GM18498 (cell line): ENCODE measurements around the gene ZMIZ1.

ENCODE experiments used
- ATAC-seq: cut with Tn5 transposase; IDR thresholded peaks from one replicate; pipeline ENCODE4 v1.9.1; 2021; ENCODE audit warnings: mild to moderate bottlenecking, moderate library complexity; ENCODE audit not compliant: unreplicated experiment

The ZMIZ1 gene

GRCh38 chr10:79224263-79224949 is 155.6 kb downstream of the ZMIZ1 start:
- ATAC-seq: no peak

- no peak for ATAC-seq
Observed at GRCh38 chr10:79224992-79225391, 156.2 kb downstream of the ZMIZ1 start.

GRCh38 chr10:79226391-79227245 is 157.9 kb downstream of the ZMIZ1 start:
- no peak for ATAC-seq

- ATAC-seq: no peak
Observed at GRCh38 chr10:79229071-79229541, 160.3 kb downstream of the ZMIZ1 start.

- ATAC-seq: no peak
Observed at GRCh38 chr10:79229830-79230327, 161.1 kb downstream of the ZMIZ1 start.

GRCh38 chr10:79230328-79230830 is 161.6 kb downstream of the ZMIZ1 start:
- no peak for ATAC-seq

GRCh38 chr10:79230850-79231249 is 162.1 kb downstream of the ZMIZ1 start:
- no peak for ATAC-seq

GRCh38 chr10:79231908-79232307 is 163.1 kb downstream of the ZMIZ1 start:
- no peak for ATAC-seq

GRCh38 chr10:79232864-79233263 is 164.1 kb downstream of the ZMIZ1 start:
- no peak for ATAC-seq

- ATAC-seq: no peak
Observed at GRCh38 chr10:79234391-79235315, 165.9 kb downstream of the ZMIZ1 start.

- no peak for ATAC-seq
Observed at GRCh38 chr10:79235765-79236432, 167.1 kb downstream of the ZMIZ1 start.

- no peak for ATAC-seq
Observed at GRCh38 chr10:79236433-79236765, 167.6 kb downstream of the ZMIZ1 start.

GRCh38 chr10:79237454-79238157 is 168.8 kb downstream of the ZMIZ1 start:
- no peak for ATAC-seq

GRCh38 chr10:79238158-79238520 is 169.4 kb downstream of the ZMIZ1 start:
- no peak for ATAC-seq

GRCh38 chr10:79238606-79239005 is 169.8 kb downstream of the ZMIZ1 start:
- ATAC-seq: no peak

- ATAC-seq: no peak
Observed at GRCh38 chr10:79239275-79239779, 170.6 kb downstream of the ZMIZ1 start.

- no peak for ATAC-seq
Observed at GRCh38 chr10:79239924-79240581, 171.3 kb downstream of the ZMIZ1 start.

- no peak for ATAC-seq
Observed at GRCh38 chr10:79241629-79241989, 172.8 kb downstream of the ZMIZ1 start.

GRCh38 chr10:79241990-79242619 is 173.3 kb downstream of the ZMIZ1 start:
- ATAC-seq: no peak
